ENCODE measurements around the gene MED9.

MED9 gene

DNA sequence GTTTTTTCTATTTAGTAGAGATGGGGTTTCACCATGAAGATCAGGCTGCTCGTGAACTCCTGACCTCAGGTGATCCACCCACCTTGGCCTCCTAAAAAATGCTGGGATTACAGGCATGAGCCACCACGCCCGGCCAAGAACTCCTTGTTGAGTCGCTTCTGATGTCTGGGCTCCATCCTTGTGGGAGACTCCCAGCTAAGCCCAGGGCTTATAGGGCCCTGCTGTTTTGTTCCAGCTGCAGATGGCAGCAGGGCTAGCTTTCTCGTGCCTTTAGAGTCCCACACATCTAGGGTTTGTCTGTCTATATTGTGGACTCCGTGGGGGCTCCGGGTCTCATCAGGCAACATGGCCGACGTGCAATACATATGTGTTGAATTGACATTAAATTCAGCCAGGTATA, 39.3 kb upstream of the MED9 start:
- TF ChIP-seq, protein P1, sequence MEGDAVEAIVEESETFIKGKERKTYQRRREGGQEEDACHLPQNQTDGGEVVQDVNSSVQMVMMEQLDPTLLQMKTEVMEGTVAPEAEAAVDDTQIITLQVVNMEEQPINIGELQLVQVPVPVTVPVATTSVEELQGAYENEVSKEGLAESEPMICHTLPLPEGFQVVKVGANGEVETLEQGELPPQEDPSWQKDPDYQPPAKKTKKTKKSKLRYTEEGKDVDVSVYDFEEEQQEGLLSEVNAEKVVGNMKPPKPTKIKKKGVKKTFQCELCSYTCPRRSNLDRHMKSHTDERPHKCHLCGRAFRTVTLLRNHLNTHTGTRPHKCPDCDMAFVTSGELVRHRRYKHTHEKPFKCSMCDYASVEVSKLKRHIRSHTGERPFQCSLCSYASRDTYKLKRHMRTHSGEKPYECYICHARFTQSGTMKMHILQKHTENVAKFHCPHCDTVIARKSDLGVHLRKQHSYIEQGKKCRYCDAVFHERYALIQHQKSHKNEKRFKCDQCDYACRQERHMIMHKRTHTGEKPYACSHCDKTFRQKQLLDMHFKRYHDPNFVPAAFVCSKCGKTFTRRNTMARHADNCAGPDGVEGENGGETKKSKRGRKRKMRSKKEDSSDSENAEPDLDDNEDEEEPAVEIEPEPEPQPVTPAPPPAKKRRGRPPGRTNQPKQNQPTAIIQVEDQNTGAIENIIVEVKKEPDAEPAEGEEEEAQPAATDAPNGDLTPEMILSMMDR (IDR thresholded peaks at IDR 0.05; ENCODE audit: low read depth, low read length), result no peak
- H3K4me3 ChIP-seq (ENCODE audit: low read depth, low read length), result no peak overlapping the region
- DNase-seq (ENCODE audit: low read depth, low spot score), result no peak
- in situ Hi-C loops (cut with HindIII; ENCODE audit: low sequenced_read_pairs), result no loop called here

DNA sequence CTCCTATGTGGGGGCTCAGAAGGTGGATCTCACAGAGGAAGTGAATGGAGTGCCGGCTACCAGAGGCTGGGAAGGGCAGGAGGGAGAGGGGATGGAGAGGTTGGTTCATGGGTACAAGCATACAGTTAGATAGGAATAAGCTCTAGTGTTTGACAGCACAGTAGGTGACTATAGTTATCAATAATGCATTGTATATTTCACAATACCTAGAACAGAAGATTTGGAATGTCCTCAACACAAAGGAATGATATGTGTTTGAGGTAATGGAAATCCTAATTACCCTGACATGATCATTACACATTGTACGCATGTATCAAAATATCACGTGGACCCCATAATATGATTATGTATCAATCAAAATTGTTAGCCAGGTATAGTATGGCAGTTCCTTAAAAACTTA, 38.9 kb upstream of the MED9 start:
- no peak overlapping the region for H3K4me3 ChIP-seq (ENCODE audit: low read depth, low read length)
- in situ Hi-C loops (cut with HindIII; ENCODE audit: low sequenced_read_pairs), result no loop called here
- TF ChIP-seq, protein P1 (IDR thresholded peaks at IDR 0.05; ENCODE audit: low read depth, low read length), result no peak

DNA sequence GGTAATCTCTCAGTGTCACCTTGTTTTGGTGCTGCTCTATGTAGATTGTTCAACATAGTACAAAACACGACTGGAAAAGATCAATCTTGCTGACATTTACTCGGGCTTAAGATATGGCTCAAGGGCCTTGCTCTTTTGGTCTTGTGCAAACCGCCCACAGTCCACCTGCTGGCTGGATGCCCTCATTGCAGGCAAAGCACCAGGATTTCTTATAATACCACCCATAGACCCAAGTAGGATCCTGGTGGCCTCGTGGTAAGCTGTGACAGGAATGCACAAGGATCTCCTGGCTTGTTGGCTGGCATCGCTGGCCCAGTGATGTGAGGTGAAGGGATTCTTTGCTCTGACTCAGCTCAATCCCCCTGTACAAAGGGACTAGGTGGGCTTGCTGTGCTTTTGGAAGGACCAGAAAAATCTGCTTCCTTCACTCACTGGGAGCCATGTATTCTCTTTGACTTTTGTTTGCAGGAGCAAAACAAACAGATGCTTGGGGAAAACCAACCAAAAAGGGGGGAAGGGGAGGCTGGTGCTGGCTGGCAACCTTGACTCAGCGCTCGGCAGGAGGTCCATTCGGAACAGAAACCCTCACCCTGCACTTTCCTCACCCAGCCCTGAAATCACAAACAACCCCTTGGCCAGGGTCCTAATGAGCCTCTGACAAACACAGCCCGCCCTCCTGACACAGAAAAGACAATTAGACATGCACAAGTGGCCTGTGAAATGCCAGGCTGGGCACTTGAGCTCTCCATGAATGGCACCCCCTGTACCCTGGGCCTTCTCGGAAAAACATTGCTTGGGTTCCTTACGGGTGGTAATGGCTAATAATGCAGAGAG, 36.6 kb upstream of the MED9 start:
- TF ChIP-seq, protein P1 (IDR thresholded peaks at IDR 0.05; ENCODE audit: low read depth, low read length), result peak; percentile 61
- peak; percentile 63 for DNase-seq (ENCODE audit: low read depth, low spot score)
- no peak overlapping the region for H3K4me3 ChIP-seq (ENCODE audit: low read depth, low read length)
- in situ Hi-C loops (cut with HindIII; ENCODE audit: low sequenced_read_pairs), result no loop called here

More for the DNA sequence above, 38.9 kb upstream of the MED9 start:
- no peak for DNase-seq (ENCODE audit: low read depth, low spot score)

DNA sequence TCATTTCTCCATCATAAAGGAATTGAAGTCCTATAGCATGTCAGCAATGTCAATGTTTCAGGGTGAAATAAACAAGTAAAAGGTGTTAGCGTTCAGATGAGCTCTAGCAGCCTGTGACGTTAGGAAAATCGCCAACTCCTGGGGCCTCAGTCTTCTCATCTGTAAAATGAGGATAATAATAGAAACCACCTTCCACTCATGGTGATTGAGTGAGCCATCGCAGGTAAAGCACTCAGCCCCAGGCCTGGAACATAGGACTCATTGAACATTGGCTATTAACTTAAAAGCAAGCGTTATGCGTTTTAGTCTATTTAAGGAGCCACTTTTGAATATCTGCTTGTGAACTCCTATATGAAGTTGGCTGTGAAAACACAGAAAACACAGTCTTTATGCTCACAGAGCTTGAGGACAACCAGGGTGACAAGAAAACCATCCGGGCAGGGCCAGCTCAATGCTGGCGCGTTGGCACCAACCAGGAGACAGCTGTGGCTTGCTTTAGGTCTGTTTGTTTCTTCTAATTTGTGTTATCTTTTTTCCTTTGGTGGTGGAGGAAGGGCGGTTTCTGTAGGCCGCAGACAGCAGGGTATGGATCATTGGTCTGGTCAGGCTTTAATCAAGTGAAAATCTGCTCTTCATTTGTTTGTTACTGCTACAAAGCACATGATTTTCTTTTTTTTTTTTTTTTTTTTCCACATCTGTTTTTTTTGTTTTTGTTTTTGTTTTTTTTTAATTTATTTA, 35.7 kb upstream of the MED9 start:
- TF ChIP-seq, protein P1 (IDR thresholded peaks at IDR 0.05; ENCODE audit: low read depth, low read length), result no peak
- no peak overlapping the region for H3K4me3 ChIP-seq (ENCODE audit: low read depth, low read length)
- in situ Hi-C loops (cut with HindIII; ENCODE audit: low sequenced_read_pairs), result no loop called here
- DNase-seq (ENCODE audit: low read depth, low spot score), result no peak

DNA sequence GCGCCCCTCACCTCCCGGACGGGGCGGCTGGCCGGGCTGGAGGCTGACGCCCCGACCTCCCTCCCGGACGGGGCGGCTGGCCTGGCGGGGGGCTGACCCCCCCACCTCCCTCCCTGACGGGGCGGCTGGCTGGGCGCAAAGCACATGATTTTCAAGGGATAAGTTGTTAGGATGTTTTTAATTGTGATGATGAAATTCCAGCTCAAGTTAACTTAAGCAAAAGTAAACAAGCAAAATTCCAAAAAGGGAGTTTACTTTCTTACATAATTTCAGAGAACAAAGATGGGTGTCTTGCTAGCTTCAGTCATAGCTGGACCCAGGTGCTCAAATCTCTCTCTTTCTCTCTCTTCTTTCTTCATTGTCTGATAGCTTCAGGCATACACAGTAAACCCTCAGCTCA, 33.6 kb upstream of the MED9 start:
- TF ChIP-seq, protein P1 (IDR thresholded peaks at IDR 0.05; ENCODE audit: low read depth, low read length), result no peak
- H3K4me3 ChIP-seq (ENCODE audit: low read depth, low read length), result no peak overlapping the region
- no peak for DNase-seq (ENCODE audit: low read depth, low spot score)
- in situ Hi-C loops (cut with HindIII; ENCODE audit: low sequenced_read_pairs), result no loop called here

DNA sequence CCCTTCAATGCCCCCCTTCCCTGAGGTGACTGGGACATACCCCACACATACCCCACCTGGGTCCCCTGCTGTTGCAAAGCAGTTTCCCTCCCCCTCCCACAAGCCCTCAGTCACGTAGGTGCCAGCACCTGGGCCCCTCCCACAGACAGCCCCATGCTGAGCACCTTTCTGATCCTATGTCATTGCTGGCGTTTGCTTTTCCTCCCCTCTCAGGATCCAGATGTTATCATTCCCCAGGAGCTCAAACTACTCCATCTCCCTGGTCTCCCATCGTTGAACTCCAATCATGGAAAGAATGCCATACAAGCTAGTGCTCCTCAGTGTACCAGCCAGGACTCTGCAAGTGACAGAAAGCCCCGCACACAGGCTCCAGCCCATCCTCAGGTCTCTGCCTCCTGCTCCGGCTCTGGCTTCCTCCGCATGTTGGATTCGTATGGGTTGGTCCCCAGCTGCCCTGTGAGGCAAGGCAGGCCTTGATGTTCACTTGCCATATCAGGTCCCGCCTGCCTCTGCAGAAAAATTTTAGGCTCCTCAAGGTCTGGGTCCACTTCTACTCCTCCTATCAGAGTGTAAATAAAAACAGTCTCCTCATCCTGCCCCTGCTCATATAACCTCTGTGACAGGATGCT, 31.4 kb upstream of the MED9 start:
- in situ Hi-C loops (cut with HindIII; ENCODE audit: low sequenced_read_pairs), result no loop called here
- TF ChIP-seq, protein P1 (IDR thresholded peaks at IDR 0.05; ENCODE audit: low read depth, low read length), result no peak
- no peak overlapping the region for H3K4me3 ChIP-seq (ENCODE audit: low read depth, low read length)
- DNase-seq (ENCODE audit: low read depth, low spot score), result no peak

Measured in astrocyte of the spinal cord (primary cell).